Activated CD4-positive, alpha-beta T cell treated with anti-CD3 and anti-CD28 coated beads, Interleukin-2, Interleukin-6, amounts not matched to agents 100 ng/mL and 50 ng/mL, durations not matched to agents 16 hours and 8 hours (primary cell): ENCODE data around the gene SGPL1.
"Not testable (repeated sequence)": the region's sequence is repeated elsewhere in the genome, so short reads cannot be mapped to it uniquely, and the experiment has no call there.

Source experiments
- DNase-seq: peaks from one replicate; pipeline ENCODE4 v3.0.0-alpha.2; 2020

SGPL1 gene

DNA sequence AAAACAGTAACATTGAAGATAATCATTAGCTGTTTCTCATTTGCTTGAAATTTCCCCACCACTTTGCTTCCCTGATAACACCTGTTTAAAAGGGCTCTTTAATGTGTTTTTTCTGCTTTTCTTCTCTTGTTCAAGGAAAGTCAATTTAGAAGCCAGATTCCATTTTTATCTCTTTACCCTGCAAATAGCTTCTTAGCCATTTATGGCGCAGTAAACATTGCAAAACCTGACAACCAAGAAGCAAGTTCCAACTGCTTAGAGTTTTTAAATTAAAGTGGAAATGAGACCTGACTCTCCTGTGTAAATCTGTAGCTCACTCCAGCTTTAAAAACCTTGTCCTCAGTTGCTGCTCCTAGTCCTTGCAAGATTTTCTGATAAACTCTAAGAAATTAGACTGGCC lies 30.1 kb downstream of the SGPL1 start:
- DNase-seq: no peak

DNA sequence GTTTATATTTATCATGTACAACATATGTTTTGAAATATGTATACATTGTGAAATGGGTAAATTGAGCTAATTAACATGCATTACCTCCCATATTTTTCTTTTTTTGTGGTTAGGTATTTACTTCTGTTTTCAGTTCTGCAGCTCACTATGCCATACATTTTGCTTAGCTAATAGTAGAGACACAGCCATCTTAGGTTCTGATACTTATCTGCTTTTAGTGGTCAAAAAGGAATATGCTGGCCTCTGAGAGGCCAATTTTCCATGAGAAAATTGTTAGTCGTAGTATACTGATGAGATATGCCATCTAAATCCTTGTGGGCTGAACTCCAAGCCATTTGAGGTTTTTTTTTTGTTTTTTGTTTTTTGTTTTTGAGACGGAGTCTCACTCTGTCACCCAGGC lies 31.0 kb downstream of the SGPL1 start:
- DNase-seq: no peak

GRCh38 chr10:70847659-70848360 lies 32.1 kb downstream of the SGPL1 start:
- DNase-seq: peak; percentile 39

- DNase-seq: no peak
Measured at GRCh38 chr10:70849582-70850016, 33.9 kb downstream of the SGPL1 start.

DNA sequence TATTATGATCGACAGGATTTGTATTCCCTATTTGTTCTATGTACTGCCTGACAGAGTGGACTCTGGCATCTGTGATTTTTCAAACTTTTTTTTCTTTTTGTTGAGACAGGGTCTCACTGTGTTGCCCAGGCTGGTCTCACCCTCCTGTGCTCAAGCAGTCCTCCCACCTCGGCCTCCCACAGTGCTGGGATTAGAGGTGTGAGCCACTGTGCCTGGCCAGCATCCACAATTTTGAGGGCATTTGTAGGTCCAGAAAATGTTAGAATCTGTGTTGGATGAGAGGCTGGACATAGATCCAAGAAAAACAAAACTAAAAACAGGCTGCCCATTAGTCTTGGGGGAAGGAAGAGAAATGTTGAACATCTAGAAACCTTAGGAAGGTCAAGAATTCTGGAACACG lies 34.3 kb downstream of the SGPL1 start:
- no peak for DNase-seq

DNA sequence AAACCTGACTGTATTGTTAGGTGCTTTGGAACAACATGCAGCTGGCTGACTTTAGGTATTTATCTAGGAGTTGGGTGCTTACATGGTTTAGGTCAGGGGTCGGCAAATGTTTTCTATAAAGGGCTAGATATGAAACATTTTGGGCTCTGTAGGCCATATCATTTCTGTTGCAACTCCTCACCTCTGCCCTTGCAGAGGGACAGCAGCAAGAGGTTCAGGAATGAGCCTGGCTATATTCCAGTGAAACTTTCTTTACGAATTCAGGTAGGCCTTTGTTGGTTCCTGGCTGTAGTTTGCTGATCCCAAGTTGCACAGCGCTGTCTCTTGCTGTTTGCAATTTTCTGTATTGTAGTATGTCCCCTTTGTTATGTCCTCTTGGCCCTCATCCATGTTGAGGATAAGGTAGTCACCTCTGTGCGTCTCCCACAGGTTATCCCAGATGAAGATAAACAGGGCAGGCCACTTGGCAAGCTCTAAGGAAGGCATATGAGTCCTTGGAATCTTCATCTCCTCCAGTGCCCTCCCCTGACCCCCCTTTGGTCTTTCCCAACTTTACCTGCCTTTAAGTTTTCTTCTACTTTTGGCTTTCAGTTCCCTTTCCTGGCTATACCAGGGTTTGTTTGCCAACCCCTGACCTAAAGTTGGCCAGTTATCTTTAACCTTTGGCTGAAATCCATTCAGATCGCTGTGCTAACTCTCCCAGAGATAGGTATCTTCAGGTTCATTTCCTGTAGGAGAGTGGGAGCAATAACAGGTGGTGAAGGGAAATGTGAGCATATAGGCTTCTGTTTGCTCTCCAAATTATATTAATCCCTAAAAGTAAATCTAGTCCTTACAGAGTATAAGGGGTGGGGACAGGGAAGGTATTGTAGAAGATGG lies 36.1 kb downstream of the SGPL1 start:
- no peak for DNase-seq

DNA sequence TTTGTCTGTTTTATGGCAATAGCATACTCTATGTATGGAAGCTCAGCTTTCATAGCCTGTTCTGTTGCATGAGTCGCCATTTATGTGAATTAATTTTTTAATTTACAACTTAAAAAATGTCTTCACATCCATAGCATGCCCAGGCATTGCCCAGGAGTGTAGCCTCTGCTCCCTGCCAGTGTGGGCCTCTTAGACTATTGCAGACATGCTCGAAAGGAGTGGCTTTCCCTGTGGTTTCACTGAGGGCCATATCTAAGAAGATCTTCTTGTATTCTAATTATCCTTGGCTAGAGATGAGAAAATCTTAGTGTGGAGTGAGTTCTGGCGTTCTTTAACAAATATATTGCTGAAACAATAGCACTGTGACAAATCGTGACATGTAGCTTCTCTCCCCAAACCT lies 37.3 kb downstream of the SGPL1 start:
- DNase-seq: no peak

DNA sequence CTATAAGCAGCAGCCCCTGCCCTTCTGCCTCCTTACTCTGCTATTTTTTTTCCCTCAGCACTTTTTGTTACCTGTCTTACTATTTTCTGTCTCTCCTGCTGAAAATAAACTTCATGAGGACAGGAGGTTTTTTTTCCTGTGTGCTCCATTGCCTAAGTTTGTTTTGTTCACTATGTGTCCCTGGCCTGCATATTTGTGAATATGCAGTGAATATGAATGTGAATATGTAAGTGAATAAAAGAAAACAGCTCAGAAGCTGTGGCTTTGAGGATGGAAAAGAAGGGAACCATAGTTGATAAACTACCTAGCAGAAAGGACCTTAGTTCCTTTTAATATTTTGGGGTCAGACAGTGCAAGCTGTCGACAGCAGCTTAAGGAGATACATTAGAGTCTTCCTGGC lies 37.7 kb downstream of the SGPL1 start:
- no peak for DNase-seq

- no peak for DNase-seq
Measured at GRCh38 chr10:70856454-70856853, 40.7 kb downstream of the SGPL1 start.

GRCh38 chr10:70858759-70859158 lies 43.0 kb downstream of the SGPL1 start:
- DNase-seq: no peak

GRCh38 chr10:70861495-70862197 lies 45.9 kb downstream of the SGPL1 start:
- DNase-seq: not testable (repeated sequence)

DNA sequence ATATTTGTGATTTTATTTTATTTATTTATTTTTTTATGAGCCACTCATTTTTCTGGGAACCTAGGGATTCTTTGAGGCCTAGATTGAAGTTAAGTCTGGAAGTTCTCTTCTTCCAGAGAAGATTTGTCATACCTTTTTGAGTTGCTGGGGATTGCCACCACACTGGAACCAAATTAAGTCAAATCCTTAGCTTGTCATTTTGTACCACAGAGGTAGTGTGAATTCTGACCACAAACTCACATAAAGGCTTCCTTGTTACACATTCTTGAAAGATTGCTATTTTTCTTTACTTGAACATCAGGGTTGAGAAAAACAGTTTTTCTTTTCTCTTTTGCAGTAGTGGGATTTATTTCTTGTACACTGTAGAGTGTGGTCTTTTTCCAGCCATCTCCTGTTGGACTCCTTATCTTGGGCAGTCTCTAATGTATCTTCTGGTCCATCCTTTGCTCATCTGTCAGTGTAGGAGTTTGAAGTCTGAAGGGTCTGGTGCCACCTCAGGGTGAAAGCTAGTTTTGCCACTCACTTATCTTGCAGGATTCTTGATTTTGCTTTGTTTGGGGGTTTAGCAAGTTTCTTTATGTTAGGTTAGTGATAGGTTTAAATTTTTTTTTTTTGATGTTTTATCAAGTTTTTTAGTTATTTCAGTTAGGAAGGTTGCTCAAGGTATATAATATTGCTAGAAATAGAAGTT lies 47.9 kb downstream of the SGPL1 start:
- peak; percentile 6 for DNase-seq

- no peak for DNase-seq
Measured at GRCh38 chr10:70864935-70865334, 49.2 kb downstream of the SGPL1 start.

- no peak for DNase-seq
Measured at GRCh38 chr10:70866424-70866823, 50.7 kb downstream of the SGPL1 start.

DNA sequence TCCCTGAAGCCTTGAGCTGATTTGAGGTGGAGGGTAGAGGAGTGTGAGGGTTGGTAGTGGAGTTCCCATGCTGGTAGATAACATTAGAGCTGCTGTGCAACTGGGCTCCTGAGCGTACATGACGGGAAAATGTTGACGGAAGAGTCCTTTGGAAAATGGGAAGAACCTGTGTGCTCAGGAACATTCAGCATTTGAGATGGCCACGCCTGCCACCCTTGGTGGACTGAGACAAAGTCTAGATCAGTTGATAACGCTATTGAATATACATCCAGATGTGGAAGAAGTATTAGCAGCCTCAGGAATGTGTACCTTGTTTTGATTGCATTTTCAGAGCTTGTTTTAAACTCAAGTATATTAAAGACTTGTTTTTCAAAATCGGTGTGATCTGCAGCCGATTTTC lies 56.5 kb downstream of the SGPL1 start:
- no peak for DNase-seq

DNA sequence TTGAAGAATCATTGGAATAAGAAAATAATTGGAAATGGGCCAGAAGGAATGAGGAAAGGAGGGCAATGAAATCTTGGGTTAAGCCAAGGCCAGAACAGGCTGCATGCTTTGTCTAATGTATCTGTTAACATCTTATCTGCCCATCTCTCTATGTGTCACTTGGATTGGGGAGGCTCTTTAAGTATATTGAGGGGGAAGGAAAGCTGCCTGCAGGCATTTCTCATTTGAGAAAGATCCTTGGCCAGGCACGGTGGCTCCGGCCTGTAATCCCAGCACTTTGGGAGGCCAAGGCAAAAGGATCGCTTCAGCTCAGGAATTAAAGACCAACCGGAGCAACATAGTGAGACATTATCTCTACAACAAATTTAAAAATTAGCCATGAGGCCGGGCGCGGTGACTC lies 58.3 kb downstream of the SGPL1 start:
- DNase-seq: no peak

DNA sequence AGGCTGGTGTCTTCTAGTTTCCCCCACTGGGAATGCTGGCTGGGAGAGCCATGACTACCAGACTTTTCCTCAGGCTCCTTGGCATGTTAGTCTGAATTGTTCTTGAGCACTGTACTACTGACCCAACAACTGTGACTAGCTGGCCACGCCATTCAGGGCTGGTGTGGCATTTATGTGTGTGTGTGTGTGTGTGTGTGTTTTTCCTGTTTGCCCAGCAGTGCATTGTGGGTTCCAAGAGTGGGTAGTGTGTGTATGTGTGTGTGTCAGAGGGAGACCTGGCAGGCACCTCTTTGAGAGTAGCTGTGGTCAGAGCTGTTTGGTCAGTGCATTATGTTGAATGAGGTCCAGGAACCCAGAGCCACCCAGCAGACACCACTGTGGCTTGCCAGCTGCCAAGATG lies 63.5 kb downstream of the SGPL1 start:
- no peak for DNase-seq

DNA sequence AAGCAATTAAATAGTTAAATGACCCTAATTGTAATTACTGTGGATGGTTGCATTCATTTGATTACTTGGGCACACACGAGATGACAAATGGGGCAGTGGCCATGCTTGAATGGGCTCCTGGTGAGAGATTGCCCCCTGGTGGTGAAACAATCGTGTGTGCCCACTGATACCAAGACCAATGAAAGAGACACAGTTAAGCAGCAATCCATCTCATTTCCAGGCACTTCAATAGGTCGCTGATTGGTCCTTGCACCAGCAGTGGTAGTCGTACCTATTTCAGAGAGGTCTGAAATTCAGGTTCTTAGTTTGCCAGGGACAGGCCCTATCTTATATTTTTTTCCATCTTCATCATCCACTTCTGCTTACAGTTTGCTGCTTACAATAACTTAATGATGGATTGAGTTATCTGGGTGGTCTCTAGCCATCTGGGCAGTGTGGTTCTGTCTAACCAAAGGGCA lies 64.4 kb downstream of the SGPL1 start:
- peak; percentile 89 for DNase-seq

GRCh38 chr10:70884741-70885140 lies 69.0 kb downstream of the SGPL1 start:
- DNase-seq: no peak

DNA sequence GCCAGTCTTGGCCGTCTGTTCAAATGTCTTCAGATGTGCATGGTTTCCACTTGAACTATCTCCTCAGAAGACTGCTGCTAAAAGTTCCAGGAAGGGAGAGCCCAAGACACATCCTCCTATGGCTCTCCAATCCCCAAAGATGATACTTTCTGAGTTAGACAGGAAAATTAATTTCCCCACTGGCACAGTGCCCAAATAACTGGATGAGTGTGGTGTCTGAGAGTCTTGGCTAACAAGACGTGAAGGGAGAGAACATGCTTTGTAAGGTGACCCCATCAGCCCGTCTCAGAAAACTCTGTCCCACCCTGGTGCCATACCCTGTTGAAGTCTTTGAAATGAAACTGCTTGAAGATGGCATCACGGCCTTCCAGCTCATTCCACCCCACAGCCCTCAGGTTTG lies 69.7 kb downstream of the SGPL1 start:
- DNase-seq: no peak

GRCh38 chr10:70885931-70886903 lies 70.5 kb downstream of the SGPL1 start:
- DNase-seq: no peak
